GM19351 (cell line): Measurements from ENCODE around the gene SDCCAG8.

Source experiments
- ATAC-seq: cut with Tn5 transposase; IDR thresholded peaks from one replicate; pipeline ENCODE4 v1.9.1; 2021; ENCODE audit warnings: mild to moderate bottlenecking, moderate library complexity; ENCODE audit not compliant: unreplicated experiment

SDCCAG8 gene

DNA sequence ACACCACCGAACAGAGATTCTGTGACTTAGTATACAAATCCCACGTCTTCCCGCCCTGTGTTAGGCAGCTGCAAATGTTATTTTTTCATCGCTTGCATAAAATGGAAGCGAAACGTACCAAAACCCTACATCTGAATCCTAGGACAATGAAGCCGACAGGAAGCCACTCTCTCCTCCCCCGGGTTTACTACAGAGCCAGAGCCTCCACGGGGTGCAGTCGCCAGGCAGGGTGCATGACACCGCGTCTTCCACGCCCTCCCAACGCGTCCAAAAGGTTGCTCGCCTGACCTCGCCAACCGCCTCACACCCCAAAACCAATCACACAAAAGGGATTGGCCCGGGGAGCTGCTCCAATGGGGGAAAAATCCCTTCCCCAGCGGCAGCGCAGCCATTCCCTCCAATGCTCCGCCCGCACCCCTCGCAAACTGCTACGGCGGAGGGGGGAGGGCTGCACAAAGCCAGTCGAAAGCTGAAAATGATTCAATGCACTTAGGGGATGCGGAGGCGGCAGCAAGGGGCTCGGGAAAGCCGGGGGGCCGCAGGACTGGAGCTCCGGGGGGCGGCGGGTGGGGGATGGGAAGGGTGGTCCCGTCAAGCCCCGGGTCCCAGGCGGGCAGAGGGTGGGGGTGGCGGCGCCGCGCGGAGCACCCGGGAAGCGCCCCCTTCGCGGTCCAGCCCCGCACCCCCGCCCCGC lies 1.5 kb upstream of the SDCCAG8 start:
- peak; percentile 20 for ATAC-seq

DNA sequence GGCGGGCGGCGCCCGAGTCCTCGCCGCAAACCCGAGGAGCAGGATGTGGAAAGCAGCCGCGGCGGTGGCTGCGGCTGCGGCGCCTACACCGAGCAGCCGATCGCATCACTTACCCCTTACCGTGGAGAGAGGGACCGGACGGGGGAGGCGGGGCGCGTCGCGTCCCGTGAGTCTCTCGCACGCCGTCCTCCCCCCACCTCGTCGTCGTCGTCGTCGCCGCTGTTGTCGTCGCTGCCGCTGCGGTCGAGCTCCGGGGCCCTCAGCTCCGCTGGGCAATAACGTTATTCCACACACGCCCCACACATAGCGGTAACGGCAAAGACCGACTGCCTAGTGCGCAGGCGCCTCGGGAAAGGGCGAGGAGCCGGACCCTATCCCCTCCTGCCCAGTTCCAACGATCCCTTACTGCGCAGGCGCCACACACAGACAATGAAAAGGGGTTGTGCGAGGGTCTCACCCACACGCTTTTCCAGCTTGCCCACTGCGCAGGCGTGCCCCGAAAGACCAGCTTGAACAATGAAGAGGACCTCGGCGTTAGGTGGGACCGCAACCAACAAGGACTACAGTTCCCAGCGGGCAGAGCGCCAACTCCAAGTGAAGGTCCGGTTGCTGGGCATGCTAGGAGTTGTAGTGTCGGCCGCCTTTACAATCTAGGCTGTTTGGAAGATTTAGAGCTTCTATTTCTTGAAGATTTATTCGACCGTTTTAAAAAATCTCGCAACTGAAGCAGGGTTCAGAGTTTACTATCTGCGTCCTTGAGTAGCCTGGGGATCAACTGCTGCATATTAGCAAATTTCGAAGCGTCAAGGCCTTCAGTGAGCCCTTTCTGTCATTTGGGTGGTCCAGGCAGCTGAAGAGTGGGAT lies 682 bp upstream of the SDCCAG8 start, which contains the start of gene CEP170:
Gene CEP170, minus strand, starts transcription at position 355 of the 864 bp plus-strand sequence. CDS start 30,001 bp downstream, outside the sequence.
- ATAC-seq, result peak; percentile 43

DNA sequence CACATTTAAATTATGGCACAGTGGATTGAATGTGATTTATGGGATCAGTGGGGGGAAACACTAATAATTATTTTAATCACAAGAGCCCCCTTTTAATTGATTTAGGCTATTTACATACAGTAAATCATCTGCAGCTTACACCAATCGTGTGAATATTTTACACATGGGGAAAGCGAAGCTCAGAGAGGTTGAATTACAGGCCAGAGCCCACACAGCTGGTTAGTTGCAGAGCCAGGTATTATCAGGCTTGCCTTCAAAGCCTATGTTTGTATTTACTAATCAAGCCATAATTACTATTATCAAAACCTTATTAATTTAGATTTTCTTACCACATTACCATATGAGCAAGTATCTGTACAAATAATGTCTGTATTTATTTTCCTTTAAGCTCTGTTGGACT lies 749 bp downstream of the SDCCAG8 start:
- no peak for ATAC-seq

DNA sequence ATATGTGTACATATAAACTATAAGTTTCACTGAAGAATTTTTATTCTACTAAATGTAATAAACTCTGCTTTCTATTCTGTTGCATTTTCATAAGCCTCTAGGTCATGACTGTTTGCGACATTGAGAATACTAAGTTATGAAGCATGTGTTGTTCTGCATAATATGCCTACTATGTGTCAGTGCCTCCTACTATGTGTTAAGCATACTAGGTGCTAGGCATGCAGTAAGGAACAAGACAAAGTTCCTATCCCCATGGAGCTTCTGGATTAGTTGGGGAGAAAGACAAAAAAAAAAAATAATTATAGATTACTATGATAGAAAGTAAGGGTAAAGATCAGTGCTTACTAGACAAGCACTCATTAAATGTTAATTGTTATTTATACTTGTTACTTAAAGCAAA lies 1.3 kb downstream of the SDCCAG8 start:
- no peak for ATAC-seq

DNA sequence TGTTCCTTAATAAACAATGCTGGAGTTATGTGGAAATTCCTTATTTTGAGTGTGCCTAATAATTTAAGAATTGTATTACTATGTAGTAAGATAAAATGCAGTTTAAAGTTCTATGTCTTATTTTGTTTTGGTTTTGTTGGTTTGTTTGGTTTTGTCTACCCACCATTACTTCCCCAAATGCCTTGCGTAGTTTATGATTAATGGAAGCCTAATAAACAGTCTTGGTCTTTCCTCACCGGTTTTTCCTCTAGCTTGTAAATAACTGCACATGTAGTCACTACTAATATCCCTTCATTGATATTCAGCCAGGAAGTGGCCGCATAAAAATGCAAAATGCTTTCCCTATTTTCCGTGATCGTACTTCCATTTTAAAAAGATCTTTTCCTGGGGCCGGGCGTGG lies 2.9 kb downstream of the SDCCAG8 start:
- ATAC-seq, result no peak

DNA sequence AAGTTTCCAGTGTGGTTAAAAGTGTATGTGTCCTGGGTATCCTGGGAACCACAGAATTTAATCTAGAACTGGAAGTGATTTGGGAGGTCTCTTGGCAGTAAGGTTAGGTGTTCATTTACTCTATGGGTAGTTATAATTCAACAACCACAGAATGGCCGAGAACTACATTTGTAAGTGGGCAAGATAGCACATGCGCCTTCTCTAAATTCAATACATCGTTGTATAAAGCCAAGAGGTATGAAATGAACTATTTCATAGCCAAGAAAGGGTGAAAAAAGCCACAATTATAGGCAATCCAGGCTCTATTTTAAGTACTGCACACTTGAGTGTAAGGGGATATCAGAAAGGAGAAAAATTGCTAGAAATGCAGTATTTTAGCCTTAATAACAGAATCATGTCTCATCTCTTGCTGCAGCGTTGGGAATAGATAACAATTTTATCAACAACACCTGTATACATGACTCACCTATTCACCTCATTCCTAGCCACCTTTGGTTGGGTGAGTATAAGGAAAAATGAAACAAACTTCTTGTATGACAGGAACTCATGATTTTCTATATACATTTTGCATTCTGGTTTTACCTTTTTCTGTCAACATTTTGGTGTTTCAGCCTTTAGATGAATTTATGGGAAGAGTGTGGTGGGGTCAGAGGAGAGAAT lies 4.5 kb downstream of the SDCCAG8 start:
- no peak for ATAC-seq

DNA sequence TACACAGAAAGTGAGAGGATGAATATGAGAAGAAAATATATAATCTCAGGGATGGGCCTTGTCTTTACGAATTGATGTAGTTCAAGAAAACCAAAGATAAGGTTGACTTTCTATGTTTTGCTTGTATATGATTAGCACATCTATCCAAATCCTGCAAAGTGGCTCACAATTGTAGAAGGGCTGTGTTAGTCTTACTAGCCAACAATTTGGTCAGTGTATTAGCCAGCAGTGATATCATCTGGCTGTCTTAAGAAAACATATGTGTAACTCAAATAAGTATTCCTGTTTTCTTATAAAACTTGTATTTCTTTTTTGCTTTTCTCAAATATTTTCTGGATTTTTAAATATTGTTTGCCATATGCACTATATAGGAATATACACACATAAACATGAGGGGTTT lies 5.5 kb downstream of the SDCCAG8 start:
- ATAC-seq, result no peak

DNA sequence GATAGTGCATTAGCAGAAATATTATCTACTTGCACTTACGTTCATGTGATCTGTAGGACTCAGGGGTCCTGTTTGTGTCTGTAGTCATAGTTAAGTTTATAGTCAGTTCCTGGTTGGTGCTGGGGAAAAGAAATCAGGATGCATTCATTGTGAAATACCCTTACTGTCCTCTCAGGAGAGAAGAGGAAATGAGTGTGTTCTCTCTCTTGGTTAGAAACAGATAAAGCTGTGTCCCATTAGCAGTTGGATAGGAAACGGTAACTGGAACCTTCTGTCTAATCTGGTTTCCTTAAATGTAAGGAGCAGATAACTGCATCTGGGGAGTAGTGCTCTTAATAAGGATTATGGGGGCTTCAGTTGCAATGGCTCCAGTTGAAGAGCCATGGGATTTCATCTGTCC lies 8.9 kb downstream of the SDCCAG8 start:
- no peak for ATAC-seq

DNA sequence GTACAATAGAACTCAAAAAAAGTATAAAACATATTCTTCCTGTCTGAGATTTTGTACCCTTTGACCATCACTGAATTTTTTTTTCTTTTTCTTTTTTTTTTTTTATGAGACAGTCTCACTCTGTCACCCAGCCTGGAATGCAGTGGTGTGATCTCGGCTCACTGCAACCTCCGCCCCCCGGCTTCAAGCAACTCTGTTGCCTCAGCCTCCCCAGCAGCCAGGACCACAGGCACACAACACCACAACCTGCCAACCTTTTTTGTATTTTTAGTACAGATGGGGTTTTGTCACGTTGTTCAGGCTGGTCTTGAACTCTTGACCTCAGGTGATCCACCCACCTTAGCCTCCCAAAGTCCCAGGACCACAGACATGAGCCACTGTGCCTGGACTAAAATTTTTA lies 10.4 kb downstream of the SDCCAG8 start:
- ATAC-seq, result no peak

DNA sequence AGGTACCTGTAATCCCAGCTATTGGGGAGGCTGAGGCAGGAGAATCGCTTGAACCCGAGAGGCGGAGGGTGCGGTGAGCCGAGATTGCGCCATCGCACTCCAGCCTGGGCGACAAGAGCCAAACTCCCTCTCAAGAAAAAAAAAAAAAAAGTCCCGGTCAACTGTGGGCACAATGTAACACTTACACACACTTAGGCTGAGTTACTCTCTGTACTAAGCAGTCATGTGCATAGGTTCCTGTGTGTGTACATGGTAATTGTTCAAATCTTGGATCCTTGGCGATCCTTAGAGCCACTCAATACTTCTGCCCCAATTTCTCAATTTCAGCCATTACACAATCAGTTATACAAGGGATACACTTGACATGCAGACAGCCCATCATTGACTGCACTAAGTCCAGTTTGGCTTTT lies 11.6 kb downstream of the SDCCAG8 start:
- no peak for ATAC-seq

DNA sequence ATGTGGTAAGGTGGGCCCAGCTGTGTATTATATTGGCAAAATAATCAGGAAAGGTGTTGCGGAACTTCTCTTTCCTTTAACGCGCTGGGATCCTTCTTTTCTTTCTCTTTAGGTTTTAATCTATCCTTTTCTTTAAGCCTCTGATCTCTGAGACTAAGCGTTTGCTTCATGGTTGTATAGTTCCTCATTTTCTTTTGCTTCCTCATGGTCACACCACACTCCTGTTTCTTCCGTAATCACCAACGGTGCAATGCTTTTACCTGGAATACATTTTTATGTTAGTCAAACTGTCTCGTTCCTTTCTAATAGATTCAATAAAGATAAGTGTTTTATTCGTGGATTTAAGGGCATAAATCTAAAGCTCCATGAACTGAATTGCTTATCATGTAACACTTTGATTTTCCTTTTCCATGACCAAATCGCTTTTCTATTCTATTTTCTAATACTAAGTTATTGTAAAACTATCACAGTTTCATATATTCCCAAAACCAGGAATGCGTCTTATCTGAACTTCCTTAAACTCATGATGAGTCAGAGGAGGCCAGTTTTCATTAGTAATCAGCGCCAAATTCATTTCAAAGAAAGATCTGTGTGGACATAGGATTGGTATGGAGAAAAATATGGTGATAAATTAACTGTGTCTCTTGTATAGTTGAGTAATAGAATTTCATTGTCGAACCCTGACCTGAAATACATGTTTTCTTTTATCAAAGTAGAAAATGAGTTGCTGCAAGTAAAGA lies 12.2 kb downstream of the SDCCAG8 start:
- ATAC-seq, result no peak

DNA sequence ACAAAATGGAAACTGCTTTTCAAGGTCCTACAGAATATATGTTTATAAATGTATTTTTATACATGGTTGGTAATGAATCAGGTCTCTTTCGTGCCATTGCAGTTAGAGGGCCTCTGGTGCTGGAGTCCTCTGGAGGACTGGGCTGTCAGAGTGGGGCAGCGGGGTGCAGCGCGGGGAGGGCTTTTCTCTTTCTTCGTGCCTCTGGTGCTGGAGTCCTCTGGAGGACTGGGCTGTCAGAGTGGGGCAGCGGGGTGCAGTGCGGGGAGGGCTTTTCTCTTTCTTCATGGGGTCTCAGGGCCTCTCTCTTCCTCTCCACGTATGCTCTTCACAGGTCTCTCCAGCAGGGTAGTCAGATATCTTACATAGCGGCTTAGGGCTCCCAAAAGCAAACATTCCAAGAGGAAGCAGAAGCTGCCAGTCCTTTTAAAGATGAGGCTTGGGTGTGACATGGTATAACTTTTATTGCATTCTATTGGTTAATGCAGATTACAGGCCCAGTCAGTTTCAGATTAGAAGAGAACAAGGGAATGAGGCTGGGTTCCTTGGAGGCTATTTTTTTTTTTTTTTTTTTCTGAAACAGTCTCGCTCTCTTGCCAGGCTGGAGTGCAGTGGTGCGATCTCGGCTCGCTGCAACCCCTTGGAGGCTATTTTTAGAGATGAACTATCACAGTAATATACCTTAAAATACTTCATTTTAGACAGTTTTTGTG lies 13.1 kb downstream of the SDCCAG8 start:
- no peak for ATAC-seq

DNA sequence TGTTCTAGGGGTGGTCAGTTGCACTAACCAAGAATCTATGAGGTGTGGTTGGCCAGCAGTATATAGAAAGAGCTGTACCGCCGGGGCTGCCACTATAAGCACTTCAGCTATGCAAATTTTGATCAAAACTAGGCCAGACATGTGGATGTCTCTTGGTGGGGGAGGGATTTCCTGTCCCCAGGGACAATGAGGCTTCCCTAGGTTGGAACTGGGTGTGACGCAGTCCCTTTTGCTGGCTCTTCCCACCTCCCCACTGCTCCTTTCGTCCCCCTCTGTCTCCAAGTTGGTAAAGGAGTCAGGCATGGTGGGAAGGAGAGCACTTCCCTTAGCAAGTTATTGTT lies 13.6 kb downstream of the SDCCAG8 start:
- peak; percentile 76 for ATAC-seq

DNA sequence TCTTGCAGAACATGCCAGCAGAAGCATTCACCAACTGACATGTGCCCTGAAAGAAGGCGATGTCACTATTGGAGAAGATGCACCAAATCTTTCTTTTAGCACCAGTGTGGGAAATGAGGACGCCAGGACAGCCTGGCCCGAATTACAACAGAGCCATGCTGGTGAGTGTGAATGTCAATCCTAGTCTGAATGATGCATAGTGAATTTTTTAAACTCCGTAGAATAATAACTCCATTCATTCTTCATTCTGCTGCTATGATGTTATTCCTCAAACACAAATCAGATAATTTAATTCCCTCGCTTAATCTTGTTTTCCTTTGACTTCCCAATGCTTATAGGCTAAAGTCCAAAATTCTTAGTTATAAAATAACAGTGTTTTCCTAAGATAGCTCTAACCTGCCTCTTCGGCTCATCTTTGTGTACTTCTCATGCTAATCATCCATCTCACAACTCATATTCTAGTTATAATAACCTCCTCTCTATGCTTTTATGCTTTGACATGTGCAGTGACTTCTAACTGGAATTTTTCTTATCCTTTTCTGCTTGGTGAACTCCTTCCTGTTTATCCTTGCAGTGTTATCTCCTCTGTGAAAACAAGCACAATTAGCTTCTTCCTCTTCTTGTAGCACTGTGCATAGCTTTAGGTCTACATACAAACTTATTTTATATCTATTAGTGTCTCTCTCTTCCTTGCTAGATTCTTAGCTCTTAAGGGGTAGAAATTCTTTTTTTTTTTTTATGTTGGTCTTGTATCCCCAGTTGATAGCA lies 14.4 kb downstream of the SDCCAG8 start:
- no peak for ATAC-seq

DNA sequence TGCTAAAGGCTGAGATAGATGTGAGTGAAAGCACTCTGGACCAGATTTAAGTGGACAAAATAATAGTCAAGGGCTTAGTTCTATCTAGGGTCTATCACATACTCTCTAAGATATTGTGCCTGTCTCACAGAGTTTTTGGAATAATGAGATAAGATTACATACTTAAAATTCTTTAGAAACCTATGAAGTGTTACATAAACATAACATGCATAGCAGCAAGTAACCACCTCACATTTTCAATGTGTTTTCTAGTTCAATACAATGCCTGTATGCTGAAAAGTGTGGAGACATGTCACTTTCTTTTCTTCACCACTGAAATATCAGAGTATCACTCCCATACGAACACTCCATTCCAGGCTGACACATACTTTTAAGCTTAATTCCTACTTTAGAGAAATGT lies 16.2 kb downstream of the SDCCAG8 start:
- no peak for ATAC-seq

DNA sequence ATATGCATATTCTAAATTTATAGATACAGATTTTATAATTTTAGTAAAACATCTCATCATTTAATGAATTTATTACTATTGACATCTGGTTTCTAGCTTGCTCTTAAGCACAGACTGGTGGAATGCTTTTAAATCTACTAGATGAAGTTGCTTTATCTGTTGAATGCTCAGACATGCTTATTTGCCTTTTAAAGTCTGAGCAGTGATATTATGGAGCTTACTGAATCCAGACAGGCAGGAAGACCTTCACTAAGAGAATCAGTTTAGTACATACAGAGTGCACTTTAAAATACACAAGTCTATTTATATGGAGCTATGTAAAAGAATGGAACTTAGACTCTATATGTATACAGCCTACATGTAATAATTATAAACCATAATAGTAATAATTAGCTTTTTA lies 16.6 kb downstream of the SDCCAG8 start:
- no peak for ATAC-seq

DNA sequence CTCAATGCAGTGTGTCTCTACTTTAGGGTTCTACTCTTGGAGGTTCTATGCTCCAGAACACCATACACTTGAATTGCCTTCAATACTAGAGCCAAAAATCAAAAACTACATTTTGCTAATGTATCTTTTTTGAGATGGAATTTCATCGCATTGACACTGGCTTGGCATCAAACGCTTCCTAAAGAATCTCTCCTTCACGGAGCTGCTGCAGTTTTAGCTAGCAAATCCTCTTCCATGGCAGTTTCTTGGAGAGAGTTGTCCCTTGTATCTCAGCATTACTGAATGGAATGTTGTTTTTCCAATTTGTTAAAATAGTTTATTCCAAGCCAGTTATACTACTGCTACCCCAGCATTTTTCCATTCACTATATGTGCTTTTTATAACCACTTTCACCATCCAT lies 17.7 kb downstream of the SDCCAG8 start:
- ATAC-seq, result no peak

DNA sequence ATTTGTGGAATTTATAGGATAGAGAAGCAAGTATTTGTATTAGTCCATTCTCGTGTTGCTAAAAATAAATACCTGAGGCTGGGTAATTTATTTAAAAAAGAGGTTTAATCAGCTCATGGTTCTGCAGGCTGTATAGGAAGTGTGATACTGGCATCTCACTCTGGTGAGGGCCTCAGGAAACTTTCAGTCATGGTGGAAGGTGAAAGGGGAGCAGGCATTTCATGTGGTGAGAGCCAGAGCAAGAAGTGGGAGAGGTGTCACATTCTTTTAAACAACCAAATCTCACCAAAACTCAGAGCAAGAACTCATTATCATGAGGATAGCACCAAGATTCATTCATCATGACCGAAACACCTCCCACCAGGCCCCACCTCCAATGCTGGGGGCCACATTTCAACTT lies 18.1 kb downstream of the SDCCAG8 start:
- ATAC-seq, result no peak

DNA sequence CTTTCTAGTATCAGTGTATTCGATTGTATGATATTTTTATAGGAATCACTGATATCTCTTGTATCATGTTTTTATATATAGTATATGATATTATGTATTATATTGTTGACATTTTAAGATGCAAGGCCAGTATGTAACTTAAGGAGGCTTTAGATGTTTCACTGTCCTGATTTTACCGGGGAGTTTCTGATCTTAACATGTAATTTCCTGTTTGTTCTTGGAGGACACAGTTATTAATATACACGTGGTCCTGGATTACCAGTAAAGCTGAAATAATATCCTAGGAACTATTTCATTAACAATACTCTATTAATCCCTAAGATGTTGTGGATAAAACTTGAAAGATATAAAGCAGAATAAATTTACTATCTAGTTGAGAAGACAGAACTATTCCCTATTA lies 19.5 kb downstream of the SDCCAG8 start:
- ATAC-seq, result no peak
